ENCODE measurements around the gene SORCS2.

- TF ChIP-seq CTCF (IDR thresholded peaks at IDR 0.05; ENCODE audit: low read depth, low read length, poor library complexity, severe bottlenecking): no peak
- no peak for TF ChIP-seq EZH2phosphoT487 (IDR thresholded peaks at IDR 0.05; ENCODE audit: borderline replicate concordance, low read length)
Measured at GRCh38 chr4:7353046-7353790, 160.9 kb downstream of the SORCS2 start.

Measured in DOHH2 (cell line).